RWPE2 (cell line): ENCODE data around the gene TRIM52.

Experiments used
- ATAC-seq: fragments of 200-7000 bp; cut with Tn5 transposase; 3 replicates; pipeline ENCODE4 v1.9.1; 2021; ENCODE audit warnings: low read depth
- DNase-seq: peaks from one replicate; pipeline ENCODE4 v3.0.0-alpha.2; 2020; ENCODE audit warnings: low spot score
- H3K27ac ChIP-seq: fragments of 450-650 bp; 2 replicates; pipeline ENCODE4 v1.5.1; 2017; ENCODE audit warnings: mild to moderate bottlenecking; ENCODE audit not compliant: poor library complexity, severe bottlenecking
- H3K27me3 ChIP-seq: fragments of 250-450 bp; sonication (Bioruptor Pico); 2 replicates; pipeline ENCODE4 v1.5.1; 2021; ENCODE audit warnings: mild to moderate bottlenecking, moderate library complexity; ENCODE audit not compliant: insufficient read depth, poor library complexity, severe bottlenecking
- H3K36me3 ChIP-seq: fragments of 250-450 bp; sonication (Bioruptor Pico); 2 replicates; pipeline ENCODE4 v1.5.1; 2020; ENCODE audit warnings: low read depth, mild to moderate bottlenecking, moderate library complexity
- H3K4me1 ChIP-seq: fragments of 250-450 bp; sonication (Bioruptor Pico); 2 replicates; pipeline ENCODE4 v1.5.1; 2021; ENCODE audit warnings: mild to moderate bottlenecking, moderate library complexity; ENCODE audit not compliant: insufficient read depth, poor library complexity, severe bottlenecking
- H3K4me3 ChIP-seq: fragments of 250-450 bp; sonication (Bioruptor Pico); 2 replicates; pipeline ENCODE4 v1.5.1; 2021; ENCODE audit warnings: mild to moderate bottlenecking, moderate library complexity; ENCODE audit not compliant: severe bottlenecking
- H3K9me3 ChIP-seq: fragments of 250-450 bp; sonication (Bioruptor Pico); 2 replicates; pipeline ENCODE4 v1.5.1; 2021; ENCODE audit warnings: mild to moderate bottlenecking, moderate library complexity; ENCODE audit not compliant: severe bottlenecking
- TF ChIP-seq, protein P1 (sequence below): fragments of 450-650 bp; IDR thresholded peaks from one replicate; pipeline ENCODE4 v1.5.1; 2017; ENCODE audit warnings: mild to moderate bottlenecking, moderate library complexity; ENCODE audit not compliant: poor library complexity, severe bottlenecking

TRIM52 gene

DNA sequence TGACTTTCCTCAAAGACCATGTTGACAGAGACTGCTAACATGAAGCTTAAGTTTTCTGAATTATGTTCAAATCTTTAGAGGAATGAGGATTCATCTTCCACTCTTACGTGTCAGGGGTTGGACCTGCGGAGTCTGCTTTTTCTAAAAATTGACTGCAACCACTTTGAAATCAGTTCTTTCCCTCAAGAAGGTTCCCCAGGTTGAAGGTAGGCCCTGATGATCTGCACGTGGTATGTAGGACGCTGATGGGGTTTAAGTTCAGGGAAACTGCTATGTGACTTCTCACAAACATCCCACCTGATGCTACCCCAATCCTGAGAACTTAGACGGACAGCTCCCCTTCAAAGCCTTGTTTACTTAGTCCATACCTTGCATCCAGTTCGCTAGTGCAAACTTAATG is 24.5 kb downstream of the TRIM52 start:
- H3K4me3 ChIP-seq: no peak overlapping the region
- DNase-seq (no peak), ATAC-seq (no peak)
- peaks cover 3% of the 10 kb centered on the region for H3K4me1 ChIP-seq
- no peaks in the 10 kb centered on the region for H3K9me3 ChIP-seq
- no peaks in the 10 kb centered on the region for H3K27me3 ChIP-seq
- TF ChIP-seq, protein P1, sequence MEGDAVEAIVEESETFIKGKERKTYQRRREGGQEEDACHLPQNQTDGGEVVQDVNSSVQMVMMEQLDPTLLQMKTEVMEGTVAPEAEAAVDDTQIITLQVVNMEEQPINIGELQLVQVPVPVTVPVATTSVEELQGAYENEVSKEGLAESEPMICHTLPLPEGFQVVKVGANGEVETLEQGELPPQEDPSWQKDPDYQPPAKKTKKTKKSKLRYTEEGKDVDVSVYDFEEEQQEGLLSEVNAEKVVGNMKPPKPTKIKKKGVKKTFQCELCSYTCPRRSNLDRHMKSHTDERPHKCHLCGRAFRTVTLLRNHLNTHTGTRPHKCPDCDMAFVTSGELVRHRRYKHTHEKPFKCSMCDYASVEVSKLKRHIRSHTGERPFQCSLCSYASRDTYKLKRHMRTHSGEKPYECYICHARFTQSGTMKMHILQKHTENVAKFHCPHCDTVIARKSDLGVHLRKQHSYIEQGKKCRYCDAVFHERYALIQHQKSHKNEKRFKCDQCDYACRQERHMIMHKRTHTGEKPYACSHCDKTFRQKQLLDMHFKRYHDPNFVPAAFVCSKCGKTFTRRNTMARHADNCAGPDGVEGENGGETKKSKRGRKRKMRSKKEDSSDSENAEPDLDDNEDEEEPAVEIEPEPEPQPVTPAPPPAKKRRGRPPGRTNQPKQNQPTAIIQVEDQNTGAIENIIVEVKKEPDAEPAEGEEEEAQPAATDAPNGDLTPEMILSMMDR: no peak
- H3K36me3 ChIP-seq: peaks cover 94% of the 10 kb centered on the region
- no peak overlapping the region for H3K27ac ChIP-seq

DNA sequence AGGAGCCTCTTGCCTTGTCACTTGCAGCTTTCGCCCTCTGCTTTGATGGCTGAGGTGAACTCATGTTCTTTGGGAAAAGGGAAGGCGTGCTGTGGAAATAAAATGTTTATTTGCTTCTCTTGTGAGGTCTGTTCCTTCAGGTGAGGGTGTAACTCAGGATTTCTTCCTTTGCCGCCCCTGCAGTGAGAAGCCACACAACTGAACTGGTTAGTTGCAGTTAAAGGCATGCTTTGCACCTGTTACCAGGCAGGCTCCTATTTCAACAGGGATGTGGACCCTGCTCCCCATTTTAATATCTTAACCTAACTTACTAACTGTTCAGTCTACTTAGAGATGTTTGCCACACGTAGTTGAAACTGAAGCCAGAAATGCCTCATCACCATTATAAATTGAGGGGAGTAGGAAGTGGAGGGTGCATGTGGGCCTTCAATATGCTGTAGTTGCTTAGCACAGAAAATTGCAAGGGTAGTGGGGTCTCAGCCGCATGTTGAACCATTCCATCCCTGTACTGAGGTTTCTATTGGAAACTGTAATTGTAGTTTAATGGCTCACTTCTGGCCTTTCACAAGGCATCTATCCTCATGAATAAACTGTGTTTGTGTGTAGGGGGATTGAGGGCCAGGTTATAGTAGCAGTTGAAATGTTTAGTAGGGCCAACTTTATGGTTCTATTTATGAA is 25.1 kb downstream of the TRIM52 start:
- no peaks in the 10 kb centered on the region for H3K4me1 ChIP-seq
- peak overlapping the region; percentile 3 for H3K27ac ChIP-seq
- DNase-seq (no peak), ATAC-seq (peak; percentile 11)
- no peaks in the 10 kb centered on the region for H3K27me3 ChIP-seq
- H3K4me3 ChIP-seq: no peak overlapping the region
- TF ChIP-seq, protein P1: no peak
- peaks cover 94% of the 10 kb centered on the region for H3K36me3 ChIP-seq
- no peaks in the 10 kb centered on the region for H3K9me3 ChIP-seq

DNA sequence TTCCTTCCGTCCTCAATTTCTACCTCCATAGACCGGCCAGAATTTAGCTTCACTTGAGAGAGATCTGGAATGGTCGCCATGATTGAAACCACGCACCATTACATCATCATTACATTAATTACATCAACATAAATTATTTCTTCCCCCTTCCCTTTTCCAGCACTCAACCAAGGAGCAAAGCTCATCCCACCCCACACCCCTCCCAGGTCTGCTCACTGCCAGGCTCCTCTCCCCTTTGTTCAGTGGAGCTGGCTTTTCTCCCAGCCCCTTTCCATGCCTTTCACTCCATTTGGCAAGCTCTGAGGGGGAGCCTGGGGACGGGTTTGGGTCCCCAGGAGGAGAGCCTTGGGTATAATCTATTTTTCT is 25.6 kb downstream of the TRIM52 start:
- H3K4me1 ChIP-seq: no peaks in the 10 kb centered on the region
- ATAC-seq (peak; percentile 1; the same call in 2 of the 3 replicates), DNase-seq (no peak)
- no peaks in the 10 kb centered on the region for H3K9me3 ChIP-seq
- no peaks in the 10 kb centered on the region for H3K27me3 ChIP-seq
- TF ChIP-seq, protein P1: no peak
- H3K27ac ChIP-seq: peak overlapping the region; percentile 3
- peaks cover 93% of the 10 kb centered on the region for H3K36me3 ChIP-seq
- no peak overlapping the region for H3K4me3 ChIP-seq

DNA sequence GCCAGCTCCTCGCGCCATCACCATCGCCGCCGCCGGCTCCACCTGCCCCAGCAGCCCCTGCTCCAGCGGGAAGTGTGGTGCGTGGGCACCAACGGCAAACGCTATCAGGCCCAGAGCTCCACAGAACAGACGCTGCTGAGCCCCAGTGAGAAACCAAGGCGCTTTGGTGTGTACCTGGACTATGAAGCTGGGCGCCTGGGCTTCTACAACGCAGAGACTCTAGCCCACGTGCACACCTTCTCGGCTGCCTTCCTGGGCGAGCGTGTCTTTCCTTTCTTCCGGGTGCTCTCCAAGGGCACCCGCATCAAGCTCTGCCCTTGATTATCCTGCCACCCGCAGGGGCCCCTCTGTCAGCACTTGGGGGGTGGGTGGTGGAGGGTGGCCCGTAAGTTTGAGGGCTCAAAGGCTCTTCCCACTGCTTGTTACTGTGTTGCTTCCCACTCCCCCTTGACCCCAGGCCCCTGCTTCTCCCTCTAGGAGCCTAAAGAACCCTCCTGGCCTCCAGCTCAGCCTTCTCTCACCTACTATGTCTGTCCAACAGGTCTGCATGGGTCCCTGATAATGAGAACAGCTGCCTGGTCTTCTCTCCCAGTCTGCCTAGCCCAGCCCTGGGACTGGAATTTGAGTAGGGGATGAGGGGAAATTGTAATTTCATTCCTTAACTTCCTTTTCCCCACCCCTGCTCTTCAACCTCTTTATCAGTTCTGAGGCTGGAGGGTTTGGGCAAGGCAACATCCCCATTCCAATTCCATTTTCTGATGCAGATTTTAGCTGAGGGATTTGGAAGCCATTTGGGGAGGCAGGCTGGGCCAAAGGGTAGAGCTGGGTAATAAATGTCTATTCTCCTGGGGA is 26.3 kb downstream of the TRIM52 start:
- no peaks in the 10 kb centered on the region for H3K4me1 ChIP-seq
- TF ChIP-seq, protein P1: no peak
- no peak for DNase-seq
- peak overlapping the region; percentile 3 for H3K27ac ChIP-seq
- H3K4me3 ChIP-seq: no peak overlapping the region
- H3K9me3 ChIP-seq: no peaks in the 10 kb centered on the region
- ATAC-seq: peak; percentile 21
- H3K36me3 ChIP-seq: peaks cover 92% of the 10 kb centered on the region
- no peaks in the 10 kb centered on the region for H3K27me3 ChIP-seq
